GM12878 (cell line): ENCODE measurements around the gene POLDIP3. TPM values are rescaled to one million over a fixed set of nuclear protein-coding genes. Genes with fewer than 3 reads are reported as not detected.

Experiments used
- ATAC-seq: fragments of 200-7000 bp; cut with Tn5 transposase; 3 replicates; pipeline ENCODE4 v1.9.1; 2020; ENCODE audit warnings: mild to moderate bottlenecking, moderate library complexity
- BruUV-seq: library from RNA; stranded (reverse); fragments of 400-500 nt; replicated peaks from 2 replicates; lab custom pipeline; 2021; lab: Mats Ljungman, UMichigan
- CTCF ChIA-PET: fragments of 300-600 bp; sonication (Branson Sonifier 250); formaldehyde crosslinking; extraction: SDS; loops from one replicate; lab custom pipeline; 2021; ENCODE audit warnings: inconsistent platforms; lab: Yijun Ruan, JAX
- POLR2A ChIA-PET: fragments of 350-600 bp; formaldehyde crosslinking; extraction: SDS; loops from one replicate; lab custom pipeline; 2021; ENCODE audit warnings: inconsistent platforms; lab: Charles Lee
- RAD21 ChIA-PET: fragments of 300-600 bp; sonication (Branson Sonifier 250); formaldehyde crosslinking; loops from one replicate; lab custom pipeline; 2023; ENCODE audit warnings: antibody characterized with exemption; ENCODE audit not compliant: unreplicated experiment; lab: Charles Lee
- SMC1A ChIA-PET: fragments of 300-600 bp; sonication (Branson Sonifier 250); formaldehyde crosslinking; loops from one replicate; lab custom pipeline; 2023; ENCODE audit not compliant: unreplicated experiment, uncharacterized antibody; lab: Charles Lee
- DNase-seq: peaks from one replicate; pipeline ENCODE4 v3.0.0-alpha.2; 2011; ENCODE audit warnings: low read depth, low spot score
- FAIRE-seq: peaks from 3 replicates; lab custom pipeline; 2011; peaks lifted over from hg19 to GRCh38; lab: Jason Lieb, UNC
- H2AFZ ChIP-seq: 2 replicates; pipeline ENCODE4 v1.6.0; 2011; ENCODE audit warnings: low read depth, low read length, control low read depth; ENCODE audit not compliant: control insufficient read depth
- H3K27ac ChIP-seq: 2 replicates; pipeline ENCODE4 v1.5.1; 2011; ENCODE audit warnings: control low read depth; ENCODE audit not compliant: control insufficient read depth, insufficient read depth
- H3K27me3 ChIP-seq, 2 experiments: replicated peaks in 1 of 2; 2 replicates each; pipeline versions ENCODE4 v1.6.0 to v1.6.1; 2011; ENCODE audit warnings: low read length in 1 of 2; ENCODE audit not compliant: control insufficient read depth in 2 of 2, insufficient read depth in 2 of 2
- H3K36me3 ChIP-seq, 2 experiments: 2 replicates each; pipeline ENCODE4 v1.5.1; 2011; ENCODE audit warnings: low read length in 1 of 2; ENCODE audit not compliant: control insufficient read depth in 2 of 2, insufficient read depth in 2 of 2
- H3K4me1 ChIP-seq: 2 replicates; pipeline ENCODE4 v1.6.1; 2011; ENCODE audit warnings: mild to moderate bottlenecking, low read length, moderate library complexity, mixed read lengths; ENCODE audit not compliant: control insufficient read depth, insufficient read depth
- H3K4me2 ChIP-seq: 2 replicates; pipeline ENCODE4 v1.6.0; 2011; ENCODE audit warnings: control low read depth; ENCODE audit not compliant: control insufficient read depth, insufficient read depth
- H3K4me3 ChIP-seq: fragments of 200-600 bp; sonication (generic); 2 replicates; pipeline ENCODE4 v1.5.1; 2016
- H3K79me2 ChIP-seq: 2 replicates; pipeline ENCODE4 v1.6.0; 2011; ENCODE audit warnings: low read length; ENCODE audit not compliant: control insufficient read depth, insufficient read depth
- H3K9ac ChIP-seq: 2 replicates; pipeline ENCODE4 v1.8.0; 2011; ENCODE audit warnings: low read length, control low read depth, mixed read lengths; ENCODE audit not compliant: control insufficient read depth, insufficient read depth
- H3K9me3 ChIP-seq: replicated peaks from 3 replicates; pipeline ENCODE4 v1.5.1; 2011; ENCODE audit warnings: mild to moderate bottlenecking, low read length; ENCODE audit not compliant: control insufficient read depth, insufficient read depth
- H4K20me1 ChIP-seq: 2 replicates; pipeline ENCODE4 v1.6.0; 2011; ENCODE audit not compliant: control insufficient read depth, insufficient read depth
- BCLAF1 ChIP-seq: fragments of 450-650 bp; IDR thresholded peaks from 2 replicates; pipeline ENCODE4 v1.6.1; 2017; ENCODE audit warnings: antibody characterized with exemption, mild to moderate bottlenecking, moderate library complexity
- BRCA1 ChIP-seq: IDR thresholded peaks from 2 replicates; pipeline ENCODE4 v1.6.1; 2011; ENCODE audit warnings: low read depth, low read length, improper control_type of control experiment
- E4F1 ChIP-seq: fragments of 450-650 bp; IDR thresholded peaks from 2 replicates; pipeline ENCODE4 v1.6.1; 2018; ENCODE audit warnings: borderline replicate concordance, mild to moderate bottlenecking; ENCODE audit not compliant: partially characterized antibody
- EED ChIP-seq: sonication (generic); IDR thresholded peaks from 2 replicates; pipeline ENCODE4 v1.6.1; 2016; ENCODE audit warnings: antibody characterized with exemption, low read depth
- EZH2 ChIP-seq: IDR thresholded peaks from 2 replicates; pipeline ENCODE4 v1.6.1; 2012; ENCODE audit warnings: low read depth, mild to moderate bottlenecking, control low read depth, inconsistent platforms, low read length, borderline replicate concordance; ENCODE audit not compliant: control insufficient read depth
- HDGF ChIP-seq: fragments of 450-650 bp; IDR thresholded peaks from 2 replicates; pipeline ENCODE4 v1.6.1; 2016; ENCODE audit warnings: antibody characterized with exemption
- LARP7 ChIP-seq: fragments of 450-650 bp; IDR thresholded peaks from 2 replicates; pipeline ENCODE4 v1.6.1; 2017; ENCODE audit warnings: mild to moderate bottlenecking
- MTA3 ChIP-seq: IDR thresholded peaks from 2 replicates; pipeline ENCODE4 v1.6.1; 2012; ENCODE audit warnings: low read length, inconsistent platforms, borderline replicate concordance
- MYB ChIP-seq: fragments of 150-350 bp; IDR thresholded peaks from 2 replicates; pipeline ENCODE4 v1.6.1; 2014; ENCODE audit warnings: mild to moderate bottlenecking, low read depth, low read length, borderline replicate concordance
- NR2C1 ChIP-seq: fragments of 450-650 bp; IDR thresholded peaks from 2 replicates; pipeline ENCODE4 v1.6.1; 2017; ENCODE audit warnings: antibody characterized with exemption, mild to moderate bottlenecking, moderate library complexity
- PKNOX1 ChIP-seq: fragments of 450-650 bp; IDR thresholded peaks from 2 replicates; pipeline ENCODE4 v1.6.1; 2016; ENCODE audit warnings: mild to moderate bottlenecking
- RELA ChIP-seq: fragments of 450-650 bp; IDR thresholded peaks from 2 replicates; pipeline ENCODE4 v1.8.0; 2014; ENCODE audit warnings: borderline replicate concordance; ENCODE audit not compliant: partially characterized antibody
- RFX5 ChIP-seq: IDR thresholded peaks from 2 replicates; pipeline ENCODE4 v1.6.1; 2011; ENCODE audit warnings: low read depth, low read length, improper control_type of control experiment
- SREBF2 ChIP-seq: IDR thresholded peaks from 2 replicates; pipeline ENCODE4 v1.6.1; 2012; ENCODE audit warnings: mild to moderate bottlenecking, low read length
- TAF1 ChIP-seq: IDR thresholded peaks from 2 replicates; pipeline ENCODE4 v1.6.1; 2011; ENCODE audit warnings: mild to moderate bottlenecking, low read depth, low read length, borderline replicate concordance
- YBX1 ChIP-seq: fragments of 450-650 bp; IDR thresholded peaks from 2 replicates; pipeline ENCODE4 v1.6.1; 2016; ENCODE audit warnings: antibody characterized with exemption
- ZNF274 ChIP-seq: IDR thresholded peaks from one replicate; pipeline ENCODE4 v1.8.0; 2011; ENCODE audit not compliant: insufficient read length, insufficient read depth
- WGBS: methylation state at CpG from one replicate; pipeline ENCODE4 v1.1.6; 2016; ENCODE audit warnings: low lambda C conversion rate; ENCODE audit not compliant: insufficient replicate concordance, insufficient coverage; ENCODE audit errors: missing lambda C conversion rate; 5-methylcytosine and 5-hydroxymethylcytosine counted together
- in situ Hi-C: fragments of 300-500 bp; cut with MboI; formaldehyde crosslinking; loops from 9 replicates; pipeline ENCODE4 v1.14.3; 2018; ENCODE audit warnings: mixed read lengths
- intact Hi-C: fragments of 100-400 bp; cut with micrococcal nuclease; formaldehyde crosslinking; loops from one replicate; pipeline ENCODE4 v1.14.2; 2022; ENCODE audit not compliant: unreplicated experiment
- polyA plus RNA-seq, 11 experiments: library from polyadenylated mRNA; depleted of rRNA in 4 of 11; unstranded in 6 of 11; stranded (reverse) in 5 of 11; fragments of >200 nt; fragmentation: Nextera tagmentation in 4 of 11; fragmentation: Illumina TruSeq in 1 of 11; extraction: Ambion mirVana in 4 of 11; extraction: Trizol in 1 of 11; gene quantifications; 1 replicate in 1 of 11; 2 replicates in 10 of 11; pipeline versions ENCODE4 v1.2.1 to v1.2.3, GENCODE V29; 2011 to 2016; ENCODE audit warnings: inconsistent platforms in 2 of 11, missing spikeins in 2 of 11, low read depth in 1 of 11
- total RNA-seq, 4 experiments: library from RNA; depleted of rRNA in 3 of 4; stranded (reverse); fragments of >200 nt in 3 of 4; fragmentation: Illumina TruSeq in 1 of 4; extraction: Trizol in 1 of 4; gene quantifications; 2 replicates each; pipeline versions ENCODE4 v1.2.1 to v1.2.3, GENCODE V29; 2013 to 2021

The POLDIP3 gene
- total and polyA plus RNA-seq, 10 of the 15 experiments (the other 5 are each of a cell fraction or from before 2014, with no cell fraction given) = 14.8 to 60.2 (median 49.5) TPM

- H3K4me1 ChIP-seq = no peaks in the 10 kb centered on the region
- no peaks in the 10 kb centered on the region for H3K9me3 ChIP-seq
- no TSS peak for BruUV-seq
- H3K4me3 ChIP-seq = no peak overlapping the region
- H3K27me3 ChIP-seq = no peaks in the 10 kb centered on the region
- no peak for FAIRE-seq
- in situ Hi-C loops = no loop called here
- ChIA-PET RAD21 (no interaction called here), SMC1A (no interaction called here), CTCF (no interaction called here), POLR2A (no interaction called here)
- WGBS = 95% methylated on average over 21 of the region's 28 CpGs
- peaks cover 7 to 48% of the 10 kb centered on the region in 2 experiments; a peak in 3 of 4 replicates for H3K36me3 ChIP-seq
- H3K9ac ChIP-seq = no peak overlapping the region
- no peak for DNase-seq
- H4K20me1 ChIP-seq = no peaks in the 10 kb centered on the region; the same call in 1 of the 2 replicates
- no peaks in the 10 kb centered on the region for H3K79me2 ChIP-seq
- H3K27ac ChIP-seq = no peak overlapping the region
- no peak overlapping the region for H3K4me2 ChIP-seq
- intact Hi-C loops = no loop called here
- ATAC-seq = no peak
- H2AFZ ChIP-seq = no peak overlapping the region
- no peak for TF ChIP-seq RELA
- no peak for TF ChIP-seq MTA3
- no peak for TF ChIP-seq BRCA1
- TF ChIP-seq MYB = no peak
- no peak for TF ChIP-seq PKNOX1
- TF ChIP-seq LARP7 = no peak
- no peak for TF ChIP-seq BCLAF1
- no peak for TF ChIP-seq E4F1
- TF ChIP-seq EZH2 = no peak
- TF ChIP-seq ZNF274 = no peak
- TF ChIP-seq EED = no peak
- TF ChIP-seq HDGF = no peak
- TF ChIP-seq TAF1 = no peak
- TF ChIP-seq RFX5 = no peak
- no peak for TF ChIP-seq NR2C1
- no peak for TF ChIP-seq YBX1
- no peak for TF ChIP-seq SREBF2
These were observed 16.4 kb upstream of the POLDIP3 start for GRCh38 chr22:42630901-42631602.
